ENCODE data around the gene SCLY.
"Not testable (repeated sequence)": the region's sequence is repeated elsewhere in the genome, so short reads cannot be mapped to it uniquely, and the experiment has no call there.

Gene SCLY, protein sequence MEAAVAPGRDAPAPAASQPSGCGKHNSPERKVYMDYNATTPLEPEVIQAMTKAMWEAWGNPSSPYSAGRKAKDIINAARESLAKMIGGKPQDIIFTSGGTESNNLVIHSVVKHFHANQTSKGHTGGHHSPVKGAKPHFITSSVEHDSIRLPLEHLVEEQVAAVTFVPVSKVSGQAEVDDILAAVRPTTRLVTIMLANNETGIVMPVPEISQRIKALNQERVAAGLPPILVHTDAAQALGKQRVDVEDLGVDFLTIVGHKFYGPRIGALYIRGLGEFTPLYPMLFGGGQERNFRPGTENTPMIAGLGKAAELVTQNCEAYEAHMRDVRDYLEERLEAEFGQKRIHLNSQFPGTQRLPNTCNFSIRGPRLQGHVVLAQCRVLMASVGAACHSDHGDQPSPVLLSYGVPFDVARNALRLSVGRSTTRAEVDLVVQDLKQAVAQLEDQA

DNA sequence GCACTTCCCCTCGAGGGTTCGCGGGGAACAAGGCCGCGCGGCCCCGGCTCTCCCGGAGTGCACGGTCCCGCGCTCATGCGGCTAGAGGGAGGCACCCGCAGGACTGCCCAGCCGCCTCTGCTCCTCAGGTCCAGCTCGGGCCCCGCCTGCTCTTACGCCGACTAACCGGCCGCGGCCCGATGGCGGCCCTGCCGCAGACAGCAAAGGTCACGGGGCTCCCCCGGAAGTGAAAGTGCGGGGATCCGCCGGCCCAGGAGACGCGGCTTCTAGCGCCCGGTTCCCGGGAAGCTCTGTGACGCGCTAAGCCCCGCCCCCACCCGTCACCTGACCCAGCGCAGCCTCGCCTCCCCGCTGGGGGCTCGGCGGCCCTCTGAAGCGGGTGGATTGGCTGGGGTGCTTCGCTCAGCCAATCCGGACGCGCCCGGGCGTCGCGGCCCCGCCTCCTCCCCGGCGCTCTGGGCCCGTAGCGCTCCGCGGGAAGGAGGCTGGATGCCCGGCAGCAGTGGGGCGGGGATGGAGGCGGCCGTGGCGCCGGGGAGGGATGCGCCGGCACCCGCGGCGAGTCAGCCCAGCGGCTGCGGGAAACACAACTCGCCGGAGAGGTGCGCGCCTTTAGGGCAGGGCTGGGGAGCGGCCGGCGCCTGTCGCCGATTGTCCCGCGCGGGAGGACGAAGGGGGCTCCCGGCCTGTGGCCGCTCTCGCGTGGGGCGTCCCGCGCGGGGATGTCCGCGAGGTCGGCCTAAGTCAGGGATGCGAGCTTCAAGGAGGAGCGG lies at the start of gene SCLY:
Gene SCLY, plus strand, starts transcription at position 460 of the 773 bp plus-strand sequence. Its CDS starts 54 bp downstream, at position 514.
- peak; percentile 97 for DNase-seq

DNA sequence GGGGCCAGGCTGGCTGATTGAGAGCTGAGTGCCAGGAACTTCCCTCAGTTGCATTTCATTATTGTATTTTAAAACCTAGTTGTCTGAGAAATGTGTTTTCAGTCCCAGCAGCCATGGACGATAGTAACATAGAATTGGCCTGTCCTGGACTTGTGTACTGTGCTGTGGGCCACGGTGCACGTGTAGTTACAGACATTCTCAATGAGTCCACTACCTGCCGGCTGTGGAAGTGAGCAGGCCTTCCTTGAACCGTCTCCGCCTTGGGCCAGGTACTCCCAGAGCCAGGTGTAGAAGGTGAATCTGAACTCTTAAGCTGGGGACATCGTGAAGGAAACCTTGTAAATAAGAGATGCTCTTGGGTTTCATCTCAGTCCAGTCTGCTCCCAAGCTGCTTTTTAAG lies 47.0 kb upstream of the SCLY start:
- DNase-seq, result no peak

DNA sequence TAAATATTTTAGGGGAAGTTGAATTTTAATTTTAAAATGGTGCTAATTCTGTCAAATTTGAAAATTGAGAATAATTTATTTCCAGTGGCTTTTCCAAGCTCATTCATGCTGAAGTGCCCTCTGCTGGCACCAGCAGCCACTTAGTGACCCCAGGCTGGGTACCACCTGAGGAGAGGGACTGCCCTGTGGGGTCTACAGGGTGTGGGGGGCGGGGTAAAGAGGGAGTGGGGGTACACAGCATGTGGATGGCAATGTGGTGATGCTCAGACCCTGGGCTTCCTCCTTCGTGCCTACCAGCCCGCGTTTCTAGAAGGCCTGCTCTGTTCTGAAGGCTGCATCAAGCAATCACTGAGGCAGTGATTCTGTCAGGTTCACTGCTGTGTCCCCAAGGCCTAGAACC lies 45.1 kb upstream of the SCLY start:
- peak; percentile 42 for DNase-seq

GRCh38 chr2:238016526-238016925 lies 44.3 kb upstream of the SCLY start:
- peak; percentile 26 for DNase-seq

- peak; percentile 12 for DNase-seq
These were observed 40.8 kb upstream of the SCLY start for GRCh38 chr2:238019962-238020361.

GRCh38 chr2:238020816-238021215 lies 40.0 kb upstream of the SCLY start:
- peak; percentile 41 for DNase-seq

DNA sequence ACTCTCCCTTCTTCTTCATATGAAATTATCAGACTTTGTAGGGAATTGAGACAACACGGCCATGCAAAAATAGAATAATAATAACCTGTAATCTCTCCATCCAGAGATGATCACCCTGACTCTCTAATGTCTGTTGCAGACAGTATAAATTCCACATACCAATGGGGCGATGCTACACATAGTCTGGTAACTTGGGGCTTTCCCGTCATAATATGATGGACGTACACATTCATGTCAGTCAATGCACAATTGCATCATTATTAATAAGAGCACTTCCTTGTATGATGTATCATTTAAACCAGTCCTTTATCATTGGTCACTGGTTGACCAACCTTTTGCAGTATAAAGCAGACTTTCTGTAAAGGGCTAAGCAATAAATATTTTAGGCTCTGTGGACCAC lies 39.5 kb upstream of the SCLY start:
- no peak for DNase-seq

DNA sequence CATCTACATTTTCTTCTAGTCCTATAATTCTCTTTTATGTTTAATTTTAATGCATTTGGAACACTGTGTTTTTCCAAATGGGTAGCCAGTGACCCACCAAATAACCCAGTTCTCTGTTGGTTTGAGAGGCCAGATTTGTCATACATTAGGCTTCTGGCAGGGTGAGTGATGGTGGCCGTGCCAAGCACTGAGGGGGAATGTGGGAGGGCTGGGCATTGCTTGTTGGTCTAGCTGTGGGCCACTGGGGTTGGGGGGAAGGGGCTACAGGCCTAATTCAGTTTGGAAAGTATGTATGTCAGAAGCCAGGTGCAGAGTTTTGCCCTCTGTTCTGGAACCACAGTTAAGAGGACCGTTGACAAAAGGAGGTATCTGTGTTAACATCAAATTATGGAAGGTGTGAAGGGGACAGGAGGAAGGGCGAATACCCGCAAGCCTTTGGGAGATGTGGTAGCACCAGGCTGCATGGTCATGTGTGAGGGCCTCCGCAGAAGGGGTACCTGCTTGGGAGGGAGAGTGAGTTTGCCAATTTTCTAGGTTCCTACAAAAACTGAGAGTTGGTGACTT lies 38.1 kb upstream of the SCLY start:
- peak; percentile 28 for DNase-seq

GRCh38 chr2:238023608-238024007 lies 37.2 kb upstream of the SCLY start:
- DNase-seq, result no peak

DNA sequence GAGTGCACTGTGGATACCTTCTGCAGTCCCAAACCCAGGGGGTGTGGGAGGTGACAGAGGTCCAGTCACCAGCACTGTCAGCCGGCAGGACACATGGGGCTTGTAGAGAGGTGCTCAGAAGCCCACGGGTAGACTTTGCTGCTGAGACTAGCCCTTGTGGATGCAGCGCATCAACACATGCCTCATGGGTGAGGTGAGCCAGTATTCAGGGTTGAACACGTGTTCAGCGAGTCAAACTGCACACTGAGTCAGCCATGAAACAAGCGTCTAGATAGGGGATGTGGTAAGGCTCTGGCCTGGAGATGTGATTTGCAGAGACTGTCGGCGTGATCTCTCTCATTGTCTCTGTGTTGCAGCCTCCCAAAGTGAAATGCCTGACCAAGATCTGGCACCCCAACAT lies 35.8 kb upstream of the SCLY start:
- peak; percentile 70 for DNase-seq

GRCh38 chr2:238025741-238026360 lies 35.0 kb upstream of the SCLY start:
- DNase-seq, result no peak

GRCh38 chr2:238027058-238027457 lies 33.7 kb upstream of the SCLY start:
- no peak for DNase-seq

- no peak for DNase-seq
These were observed 33.0 kb upstream of the SCLY start for GRCh38 chr2:238027591-238028415.

DNA sequence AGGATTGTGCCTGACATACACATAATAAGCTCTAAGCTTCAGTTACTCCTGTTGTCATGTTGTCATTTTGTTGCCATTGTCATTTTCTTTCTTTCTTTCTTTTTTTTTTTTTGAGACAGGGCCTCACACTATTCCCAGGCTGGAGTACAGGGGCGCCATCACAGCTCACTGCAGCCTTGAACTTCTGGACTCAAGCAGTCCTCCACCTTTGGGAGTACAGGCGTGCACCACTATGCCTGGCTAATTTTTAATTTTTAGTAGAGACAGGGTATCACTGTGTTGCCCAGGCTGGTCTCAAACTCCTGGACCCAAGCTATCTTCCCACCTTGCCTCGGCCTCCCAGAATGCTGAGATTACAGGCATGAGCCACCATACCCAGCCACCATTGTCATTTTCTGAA lies 30.9 kb upstream of the SCLY start:
- no peak for DNase-seq

DNA sequence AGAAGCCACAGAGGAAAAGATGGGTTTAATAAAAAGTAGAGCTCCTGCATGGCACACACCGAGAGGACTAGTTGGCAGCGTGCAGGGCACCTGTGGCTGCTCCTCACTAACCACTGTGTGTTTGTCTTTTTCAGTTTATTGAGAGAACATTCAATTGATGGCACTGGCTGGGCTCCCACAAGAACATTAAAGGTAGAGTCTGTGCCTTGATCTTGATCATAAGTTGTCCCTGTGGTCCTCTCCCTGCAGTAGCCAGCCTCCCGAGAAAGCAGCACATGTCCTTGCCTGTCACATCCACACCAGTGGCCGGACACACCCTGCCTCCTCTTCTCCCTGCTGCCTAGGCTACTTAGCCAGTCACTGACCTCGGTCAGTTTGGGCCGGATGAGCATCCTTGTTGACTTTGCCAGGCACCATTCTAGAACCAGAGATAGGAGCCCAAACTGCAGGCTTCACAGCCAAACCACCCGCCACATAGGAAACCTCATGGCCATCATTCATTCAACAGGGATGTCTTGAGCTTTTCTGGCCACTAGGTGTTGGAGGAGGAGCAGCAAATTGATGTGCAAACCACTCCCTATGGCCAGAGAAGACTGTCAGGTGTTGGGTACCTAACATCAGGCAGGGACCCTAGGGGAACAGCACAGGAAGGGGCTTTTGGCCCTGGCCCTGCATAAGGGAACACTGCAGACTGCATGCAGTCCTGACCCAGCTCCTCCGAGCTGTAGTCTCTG lies 30.2 kb upstream of the SCLY start:
- no peak for DNase-seq

DNA sequence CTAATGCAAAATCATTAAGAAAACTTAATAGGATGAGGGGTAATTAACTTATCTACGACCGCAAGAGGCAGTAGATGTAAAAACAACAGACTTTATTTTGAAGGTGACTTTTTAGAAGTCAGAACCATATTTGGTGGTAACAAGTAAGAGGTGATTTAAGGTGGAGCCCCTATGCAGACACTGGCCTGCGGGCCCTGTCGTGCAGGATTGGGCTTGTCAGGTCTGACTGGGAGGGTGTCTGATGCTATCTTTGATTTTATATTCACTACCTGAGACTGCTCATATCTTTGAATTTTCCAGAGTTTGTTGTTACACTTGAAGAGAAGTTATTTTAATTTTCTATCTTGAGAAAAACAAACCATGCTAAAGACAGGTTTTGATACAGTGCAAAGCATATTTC lies 29.1 kb upstream of the SCLY start:
- DNase-seq, result no peak

DNA sequence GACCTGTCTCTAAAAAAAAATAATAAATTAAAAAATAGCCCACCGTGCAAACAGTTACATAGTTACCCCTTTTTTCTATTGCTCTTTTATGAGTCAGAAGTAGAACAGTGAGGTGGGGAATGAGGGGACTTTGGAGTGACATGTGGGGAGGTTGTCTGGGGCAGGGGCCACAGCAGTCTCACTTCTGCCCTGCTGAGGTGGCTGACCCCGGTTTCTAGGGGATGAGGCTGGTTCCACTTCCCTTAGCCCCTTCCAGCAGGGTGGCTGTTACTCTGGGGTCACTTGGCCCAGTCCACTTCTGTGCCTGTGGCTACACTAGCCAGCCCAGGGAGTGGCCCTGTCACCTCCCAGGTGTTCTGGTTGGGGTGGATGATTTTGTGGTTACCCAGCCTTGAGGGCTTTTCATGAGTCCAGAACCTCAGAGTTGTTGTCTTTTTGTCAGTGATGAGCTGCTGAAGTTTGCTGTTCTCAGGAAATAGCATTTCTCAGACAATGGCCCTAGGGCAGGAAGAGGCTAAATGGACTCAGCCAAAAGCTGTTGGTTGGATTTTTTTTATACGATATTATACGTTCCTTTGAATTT lies 28.0 kb upstream of the SCLY start:
- DNase-seq, result no peak

DNA sequence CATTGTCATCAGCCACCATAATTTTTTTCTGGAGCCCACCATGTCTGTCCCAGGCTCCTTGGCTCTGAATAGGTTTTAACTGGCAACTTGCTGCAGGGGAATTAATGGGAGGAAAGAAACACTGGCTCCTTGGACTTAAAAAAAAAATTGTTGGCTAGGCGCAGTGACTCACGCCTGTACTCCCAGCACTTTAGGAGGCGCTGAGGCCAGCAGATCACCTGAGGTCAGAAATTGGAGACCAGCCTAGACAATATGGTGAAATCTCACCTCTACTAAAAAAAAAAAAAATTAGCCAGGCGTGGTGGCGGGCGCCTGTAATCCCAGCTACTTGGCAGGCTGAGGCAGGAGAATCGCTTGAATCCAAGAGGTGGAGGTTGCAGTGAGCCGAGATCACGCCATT lies 26.8 kb upstream of the SCLY start:
- not testable (repeated sequence) for DNase-seq

- DNase-seq, result no peak
These were observed 22.6 kb upstream of the SCLY start for GRCh38 chr2:238038203-238038602.

DNA sequence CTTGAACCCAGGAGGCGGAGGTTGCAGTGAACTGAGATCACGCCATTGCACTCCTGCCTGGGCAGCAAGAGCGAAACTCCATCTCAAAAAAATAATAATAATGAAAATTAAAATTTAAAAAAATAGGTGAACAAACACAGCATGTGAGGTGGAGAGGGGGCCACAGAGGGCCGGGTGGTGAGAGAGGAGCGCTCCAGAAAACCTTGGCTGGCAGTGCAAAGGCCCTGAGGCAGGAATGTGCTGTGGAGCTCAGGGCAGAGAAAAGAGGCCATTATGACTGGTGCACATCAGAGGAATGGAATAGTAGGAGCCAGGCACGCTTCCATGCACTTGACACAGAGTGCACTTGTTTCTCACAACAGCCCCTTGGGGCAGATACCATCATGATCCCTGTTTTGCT lies 21.6 kb upstream of the SCLY start:
- no peak for DNase-seq

DNA sequence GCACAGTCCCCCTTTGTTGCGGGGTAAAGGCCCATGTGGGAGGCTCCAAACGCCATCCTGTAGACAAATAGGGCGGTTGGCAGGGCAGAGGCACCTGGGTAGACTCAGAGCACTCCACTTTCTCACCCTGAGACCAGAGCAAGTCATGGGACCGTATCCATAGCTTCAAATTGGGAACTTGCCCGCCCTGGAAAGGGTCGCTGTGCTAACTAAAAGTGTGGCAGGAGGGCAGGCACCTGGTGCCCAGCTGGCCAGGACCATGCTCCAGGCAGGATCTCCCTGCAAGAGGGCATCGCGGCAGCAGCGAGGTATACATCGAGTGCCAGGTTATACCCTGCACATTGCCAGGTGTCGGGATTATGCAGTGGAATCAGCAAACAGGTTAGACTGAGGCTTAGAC lies 20.8 kb upstream of the SCLY start:
- DNase-seq, result peak; percentile 44
